ENCODE measurements around the gene ZNF362. TPM values are rescaled to one million over a fixed set of nuclear protein-coding genes. Genes with fewer than 3 reads are reported as not detected.
"Not testable (repeated sequence)": the region's sequence is repeated elsewhere in the genome, so short reads cannot be mapped to it uniquely, and the experiment has no call there.

Gene ZNF362
- polyA plus RNA-seq, 1 donor = 57.1 TPM

- no peak for DNase-seq
Observed at GRCh38 chr1:33284049-33284448, 27.8 kb downstream of the ZNF362 start.

GRCh38 chr1:33286451-33287185, 30.3 kb downstream of the ZNF362 start:
- no peak for DNase-seq

- DNase-seq = no peak
Observed at GRCh38 chr1:33287317-33287716, 31.0 kb downstream of the ZNF362 start.

GRCh38 chr1:33288976-33289857, 32.9 kb downstream of the ZNF362 start:
- no peak for DNase-seq

GRCh38 chr1:33289858-33290154, 33.5 kb downstream of the ZNF362 start:
- DNase-seq = no peak

GRCh38 chr1:33290615-33291014, 34.3 kb downstream of the ZNF362 start:
- not testable (repeated sequence) for DNase-seq

- DNase-seq = no peak
Observed at GRCh38 chr1:33292726-33293340, 36.5 kb downstream of the ZNF362 start.

GRCh38 chr1:33294071-33295010, 38.0 kb downstream of the ZNF362 start:
- no peak for DNase-seq

- DNase-seq = no peak
Observed at GRCh38 chr1:33295023-33295422, 38.7 kb downstream of the ZNF362 start.

GRCh38 chr1:33295450-33296081, 39.3 kb downstream of the ZNF362 start:
- peak; percentile 82 for DNase-seq

- no peak for DNase-seq
Observed at GRCh38 chr1:33296082-33296458, 39.8 kb downstream of the ZNF362 start.

GRCh38 chr1:33296824-33297223, 40.5 kb downstream of the ZNF362 start:
- DNase-seq = no peak

- no peak for DNase-seq
Observed at GRCh38 chr1:33297911-33298622, 41.8 kb downstream of the ZNF362 start.

- peak; percentile 28 for DNase-seq
Observed at GRCh38 chr1:33298623-33299277, 42.5 kb downstream of the ZNF362 start.

GRCh38 chr1:33299461-33300155, 43.3 kb downstream of the ZNF362 start:
- DNase-seq = no peak

- DNase-seq = peak; percentile 17
Observed at GRCh38 chr1:33300673-33301072, 44.4 kb downstream of the ZNF362 start.

- no peak for DNase-seq
Observed at GRCh38 chr1:33301273-33301984, 45.1 kb downstream of the ZNF362 start.

GRCh38 chr1:33302325-33302724, 46.0 kb downstream of the ZNF362 start:
- no peak for DNase-seq

- no peak for DNase-seq
Observed at GRCh38 chr1:33305016-33305415, 48.7 kb downstream of the ZNF362 start.
